ENCODE results near the gene ZNF728. TPM values are rescaled to one million over a fixed set of nuclear protein-coding genes. Genes with fewer than 3 reads are reported as not detected.

Gene ZNF728
- total and polyA plus RNA-seq, 9 of the 15 experiments (the other 6 are each of a cell fraction or from before 2014, with no cell fraction given) = 0.26 to 1.5 (median 0.71) TPM

DNA sequence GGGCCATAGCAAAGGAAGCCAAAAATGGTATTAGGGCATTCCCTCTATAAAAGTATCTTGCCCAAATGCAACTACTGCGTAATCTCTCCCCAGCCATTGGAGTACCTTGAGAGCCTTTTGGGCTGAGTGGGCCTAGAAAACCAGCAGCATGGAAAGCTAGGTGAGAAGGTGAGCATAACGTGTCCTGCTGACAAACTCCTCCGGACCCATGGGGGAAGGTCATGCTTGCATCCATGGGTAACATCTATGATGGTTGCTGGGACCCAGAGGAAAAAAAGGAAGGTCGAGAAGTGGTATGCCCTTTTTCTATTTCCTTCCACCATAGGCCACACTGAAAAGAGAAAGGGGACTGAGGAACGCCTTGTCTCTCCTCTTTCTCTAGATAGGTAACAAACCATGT lies 57.4 kb downstream of the ZNF728 start (continued):
- TF ChIP-seq, protein P1, sequence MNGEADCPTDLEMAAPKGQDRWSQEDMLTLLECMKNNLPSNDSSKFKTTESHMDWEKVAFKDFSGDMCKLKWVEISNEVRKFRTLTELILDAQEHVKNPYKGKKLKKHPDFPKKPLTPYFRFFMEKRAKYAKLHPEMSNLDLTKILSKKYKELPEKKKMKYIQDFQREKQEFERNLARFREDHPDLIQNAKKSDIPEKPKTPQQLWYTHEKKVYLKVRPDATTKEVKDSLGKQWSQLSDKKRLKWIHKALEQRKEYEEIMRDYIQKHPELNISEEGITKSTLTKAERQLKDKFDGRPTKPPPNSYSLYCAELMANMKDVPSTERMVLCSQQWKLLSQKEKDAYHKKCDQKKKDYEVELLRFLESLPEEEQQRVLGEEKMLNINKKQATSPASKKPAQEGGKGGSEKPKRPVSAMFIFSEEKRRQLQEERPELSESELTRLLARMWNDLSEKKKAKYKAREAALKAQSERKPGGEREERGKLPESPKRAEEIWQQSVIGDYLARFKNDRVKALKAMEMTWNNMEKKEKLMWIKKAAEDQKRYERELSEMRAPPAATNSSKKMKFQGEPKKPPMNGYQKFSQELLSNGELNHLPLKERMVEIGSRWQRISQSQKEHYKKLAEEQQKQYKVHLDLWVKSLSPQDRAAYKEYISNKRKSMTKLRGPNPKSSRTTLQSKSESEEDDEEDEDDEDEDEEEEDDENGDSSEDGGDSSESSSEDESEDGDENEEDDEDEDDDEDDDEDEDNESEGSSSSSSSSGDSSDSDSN (IDR thresholded peaks at IDR 0.05; ENCODE audit: borderline replicate concordance in 1 of 2, low read depth in 2 of 2, low read length in 2 of 2) = no peak
- TF ChIP-seq ZKSCAN3 (CRISPR knock-in tag; IDR thresholded peaks at IDR 0.05) (no peak), CBX1 (IDR thresholded peaks at IDR 0.05; ENCODE audit: low read depth) (peak; percentile 99; the same call in 1 of the 2 replicates), ZNF124 (CRISPR knock-in tag; IDR thresholded peaks at IDR 0.05) (no peak)
- TF ChIP-seq, protein P2, sequence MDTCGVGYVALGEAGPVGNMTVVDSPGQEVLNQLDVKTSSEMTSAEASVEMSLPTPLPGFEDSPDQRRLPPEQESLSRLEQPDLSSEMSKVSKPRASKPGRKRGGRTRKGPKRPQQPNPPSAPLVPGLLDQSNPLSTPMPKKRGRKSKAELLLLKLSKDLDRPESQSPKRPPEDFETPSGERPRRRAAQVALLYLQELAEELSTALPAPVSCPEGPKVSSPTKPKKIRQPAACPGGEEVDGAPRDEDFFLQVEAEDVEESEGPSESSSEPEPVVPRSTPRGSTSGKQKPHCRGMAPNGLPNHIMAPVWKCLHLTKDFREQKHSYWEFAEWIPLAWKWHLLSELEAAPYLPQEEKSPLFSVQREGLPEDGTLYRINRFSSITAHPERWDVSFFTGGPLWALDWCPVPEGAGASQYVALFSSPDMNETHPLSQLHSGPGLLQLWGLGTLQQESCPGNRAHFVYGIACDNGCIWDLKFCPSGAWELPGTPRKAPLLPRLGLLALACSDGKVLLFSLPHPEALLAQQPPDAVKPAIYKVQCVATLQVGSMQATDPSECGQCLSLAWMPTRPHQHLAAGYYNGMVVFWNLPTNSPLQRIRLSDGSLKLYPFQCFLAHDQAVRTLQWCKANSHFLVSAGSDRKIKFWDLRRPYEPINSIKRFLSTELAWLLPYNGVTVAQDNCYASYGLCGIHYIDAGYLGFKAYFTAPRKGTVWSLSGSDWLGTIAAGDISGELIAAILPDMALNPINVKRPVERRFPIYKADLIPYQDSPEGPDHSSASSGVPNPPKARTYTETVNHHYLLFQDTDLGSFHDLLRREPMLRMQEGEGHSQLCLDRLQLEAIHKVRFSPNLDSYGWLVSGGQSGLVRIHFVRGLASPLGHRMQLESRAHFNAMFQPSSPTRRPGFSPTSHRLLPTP (IDR thresholded peaks at IDR 0.05; ENCODE audit: borderline replicate concordance, extremely low read depth, insufficient read length) = no peak

DNA sequence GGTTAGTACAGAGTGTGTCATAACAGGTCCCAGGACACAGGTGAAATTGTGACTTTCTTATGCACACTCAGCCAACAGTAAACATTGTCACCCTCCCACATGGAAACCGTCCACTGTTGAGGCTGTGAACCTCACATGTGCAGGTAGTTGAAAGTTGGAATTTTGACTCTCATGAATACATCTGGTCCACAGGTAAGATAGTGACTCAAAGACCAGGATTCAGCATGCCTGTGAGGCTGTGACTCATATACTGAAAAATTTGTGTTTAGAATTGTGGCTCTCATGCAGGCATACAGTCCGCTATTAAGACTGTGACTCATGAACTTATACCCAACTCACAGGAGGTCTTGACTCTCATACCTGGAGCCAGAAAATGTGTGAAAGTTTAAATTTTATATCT lies 67.8 kb downstream of the ZNF728 start:
- ATAC-seq = no peak
- Histone ChIP-seq H4K20me1 (replicated peaks; ENCODE audit: control insufficient read depth, insufficient read depth, low read length) (no peaks in the 10 kb centered on the region), H3K36me3 (ENCODE audit: control insufficient read depth, insufficient read depth, low read length) (no peaks in the 10 kb centered on the region), H3K9me3 (replicated peaks; ENCODE audit: control insufficient read depth, insufficient read depth, low read depth, low read length) (no peaks in the 10 kb centered on the region; the same call in 1 of the 2 replicates), H3K9me1 (ENCODE audit: control insufficient read depth, insufficient read depth, low read length) (no peaks in the 10 kb centered on the region), H2AFZ (ENCODE audit: low read depth, low read length) (no peak overlapping the region), H3K4me3 (no peak overlapping the region), H3K4me1 (replicated peaks in 1 of 2; ENCODE audit: control insufficient read depth in 2 of 2, insufficient read depth in 2 of 2, low read length in 2 of 2) (no peaks in the 10 kb centered on the region), H3K27me3 (ENCODE audit: control insufficient read depth in 2 of 2, insufficient read depth in 2 of 2, low read length in 2 of 2) (no peaks in the 10 kb centered on the region), H3K4me2 (ENCODE audit: insufficient read depth, low read length) (no peak overlapping the region), H3K27ac (ENCODE audit: extremely low read depth, low read depth, low read length) (no peak overlapping the region), H3K79me2 (ENCODE audit: control insufficient read depth, insufficient read depth, low read length) (no peaks in the 10 kb centered on the region), H3K9ac (ENCODE audit: insufficient read depth in 1 of 2, low read depth in 2 of 2, low read length in 2 of 2) (no peak overlapping the region)
- ChIA-PET CTCF (ENCODE audit: low intra/inter-chr PET ratio) (no interaction called here), POLR2A (no interaction called here)
- in situ Hi-C loops (cut with MboI) = no loop called here
- DNase-seq (ENCODE audit: extremely low read depth in 1 of 4, low spot score in 3 of 4) = no peak
- no TSS peak for BruUV-seq (replicated peaks)
- intact Hi-C loops (cut with micrococcal nuclease) = no loop called here
- WGBS (ENCODE audit: insufficient coverage, low coverage, missing lambda C conversion rate) = 0% methylated on average over 2 of the region's 2 CpGs
- no peak for FAIRE-seq
- TF ChIP-seq CHCHD3 (CRISPR knock-in tag; IDR thresholded peaks at IDR 0.05) (no peak), SP1 (CRISPR knock-in tag; IDR thresholded peaks at IDR 0.05) (no peak), ZNF384 (IDR thresholded peaks at IDR 0.05; ENCODE audit: low read depth, low read length) (no peak), NRF1 (conservative IDR thresholded peaks at IDR 0.05 in 1 of 2, IDR thresholded peaks at IDR 0.05 in 1 of 2) (no peak), U2AF1 (optimal IDR thresholded peaks at IDR 0.05; ENCODE audit: low read depth, low read length) (no peak), ZNF830 (CRISPR knock-in tag; IDR thresholded peaks at IDR 0.05) (no peak), ZNF184 (CRISPR knock-in tag; IDR thresholded peaks at IDR 0.05) (no peak), ZNF316 (IDR thresholded peaks at IDR 0.05) (no peak), SIX5 (IDR thresholded peaks at IDR 0.05; ENCODE audit: borderline replicate concordance in 1 of 2, insufficient read depth in 1 of 2, low read depth in 1 of 2, low read length in 2 of 2) (no peak), PHB2 (IDR thresholded peaks at IDR 0.05; ENCODE audit: low read depth) (no peak), POLR3A (IDR thresholded peaks at IDR 0.05; ENCODE audit: borderline replicate concordance, extremely low read depth, insufficient read depth, insufficient read length) (no peak)
- TF ChIP-seq, protein P3, sequence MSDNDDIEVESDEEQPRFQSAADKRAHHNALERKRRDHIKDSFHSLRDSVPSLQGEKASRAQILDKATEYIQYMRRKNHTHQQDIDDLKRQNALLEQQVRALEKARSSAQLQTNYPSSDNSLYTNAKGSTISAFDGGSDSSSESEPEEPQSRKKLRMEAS (CRISPR knock-in tag; IDR thresholded peaks at IDR 0.05) = no peak

All from K562 (cell line).